B cell (primary cell): ENCODE results near the gene NTN5. TPM values are rescaled to one million over a fixed set of nuclear protein-coding genes. Genes with fewer than 3 reads are reported as not detected.
A peak's percentile ranks its signal among the peaks of the same experiment; 100 is the strongest.

Experiments used
- ATAC-seq: fragments of 200-7000 bp; cut with Tn5 transposase; one replicate; pipeline ENCODE4 v1.10.0; 2021; ENCODE audit warnings: low read depth, mild to moderate bottlenecking, moderate number of reproducible peaks, moderate library complexity
- CTCF ChIA-PET: fragments of 350-600 bp; sonication (Branson Sonifier 250); formaldehyde crosslinking; loops from one replicate; lab custom pipeline; 2021; ENCODE audit warnings: antibody characterized with exemption, inconsistent platforms; lab: Charles Lee
- POLR2A ChIA-PET: fragments of 350-600 bp; sonication (Branson Sonifier 250); formaldehyde crosslinking; loops from one replicate; lab custom pipeline; 2021; ENCODE audit warnings: antibody characterized with exemption; lab: Charles Lee
- DNase-seq: peaks from one replicate; pipeline ENCODE4 v3.0.0; 2013
- H2AFZ ChIP-seq: 2 replicates; pipeline ENCODE4 v1.6.1; 2012; ENCODE audit warnings: mild to moderate bottlenecking, low read depth, low read length; ENCODE audit not compliant: insufficient read depth, poor library complexity, severe bottlenecking
- H3K27ac ChIP-seq, 2 donors: 1 replicate in 1 of 2; 2 replicates in 1 of 2; pipeline ENCODE4 v1.5.1; 2012 to 2013; ENCODE audit warnings: low read length in 2 of 2, mild to moderate bottlenecking in 2 of 2, moderate library complexity in 1 of 2
- H3K27me3 ChIP-seq, 4 experiments: fragments of 200-600 bp in 1 of 4; sonication (generic) in 1 of 4; replicated peaks in 1 of 4; 1 replicate in 2 of 4; 2 replicates in 2 of 4; pipeline versions ENCODE4 v1.6.1 to v1.7.0; 2013 to 2016; ENCODE audit warnings: low read length in 3 of 4, mild to moderate bottlenecking in 2 of 4, mixed read lengths in 1 of 4, moderate library complexity in 1 of 4; ENCODE audit not compliant: insufficient read depth in 4 of 4, control insufficient read depth in 3 of 4; ENCODE audit errors: control extremely low read depth in 1 of 4
- H3K36me3 ChIP-seq, 2 experiments: replicated peaks in 1 of 2; 1 replicate in 1 of 2; 2 replicates in 1 of 2; pipeline versions ENCODE4 v1.6.1 to v1.7.1; 2013; ENCODE audit warnings: low read length in 1 of 2; ENCODE audit not compliant: insufficient read depth in 2 of 2, control insufficient read depth in 1 of 2; ENCODE audit errors: control extremely low read depth in 1 of 2, extremely low read depth in 1 of 2
- H3K4me1 ChIP-seq, 2 donors: fragments of 200-600 bp in 1 of 2; sonication (generic) in 1 of 2; 1 replicate in 1 of 2; 2 replicates in 1 of 2; pipeline versions ENCODE4 v1.5.1 to v1.6.1; 2013 to 2017; ENCODE audit warnings: low read length in 2 of 2; ENCODE audit not compliant: control insufficient read depth in 2 of 2, insufficient read depth in 2 of 2
- H3K4me2 ChIP-seq: replicated peaks from 2 replicates; pipeline ENCODE3; 2012; ENCODE audit warnings: mild to moderate bottlenecking, low read depth, low read length; ENCODE audit not compliant: poor library complexity, severe bottlenecking
- H3K4me3 ChIP-seq, 5 experiments: fragments of 200-600 bp in 1 of 5; sonication (generic) in 1 of 5; 1 replicate in 3 of 5; 2 replicates in 2 of 5; pipeline versions ENCODE4 v1.5.1 to v1.7.0; 2011 to 2016; ENCODE audit warnings: low read length in 4 of 5, mild to moderate bottlenecking in 4 of 5, low read depth in 2 of 5, control low read depth in 1 of 5, moderate library complexity in 1 of 5; ENCODE audit not compliant: insufficient read depth in 1 of 5; ENCODE audit errors: control extremely low read depth in 1 of 5, extremely low read depth in 1 of 5
- H3K79me2 ChIP-seq: fragments of 200-600 bp; sonication (generic); one replicate; pipeline ENCODE4 v1.6.0; 2016; ENCODE audit warnings: low read length; ENCODE audit not compliant: control insufficient read depth, insufficient read depth
- H3K9ac ChIP-seq: fragments of 200-600 bp; sonication (generic); 2 replicates; pipeline ENCODE4 v1.6.1; 2017; ENCODE audit warnings: mild to moderate bottlenecking, low read length, moderate library complexity
- H3K9me3 ChIP-seq, 3 donors: one replicate each; pipeline versions ENCODE4 v1.6.1 to v1.7.1; 2013; ENCODE audit warnings: low read length in 2 of 3; ENCODE audit not compliant: control insufficient read depth in 2 of 3, insufficient read depth in 1 of 3; ENCODE audit errors: control extremely low read depth in 1 of 3
- H4K20me1 ChIP-seq: 2 replicates; pipeline ENCODE4 v1.6.0; 2012; ENCODE audit warnings: mild to moderate bottlenecking, low read length; ENCODE audit not compliant: insufficient read depth, control insufficient read depth, poor library complexity, severe bottlenecking
- H3K27ac Mint-ChIP-seq: one replicate; pipeline ENCODE4 v1.8.0; 2021; ENCODE audit warnings: mixed read lengths
- H3K27me3 Mint-ChIP-seq: one replicate; pipeline ENCODE4 v1.8.0; 2021; ENCODE audit warnings: mixed read lengths
- H3K4me1 Mint-ChIP-seq: one replicate; pipeline ENCODE4 v1.8.0; 2021; ENCODE audit warnings: mixed read lengths
- H3K4me3 Mint-ChIP-seq: one replicate; pipeline ENCODE4 v1.8.0; 2021; ENCODE audit warnings: mixed read lengths
- H3K9me3 Mint-ChIP-seq: one replicate; pipeline ENCODE4 v1.8.0; 2022; ENCODE audit warnings: mixed read lengths; ENCODE audit not compliant: insufficient read depth
- EZH2 ChIP-seq: IDR thresholded peaks from 2 replicates; pipeline ENCODE4 v1.6.1; 2012; ENCODE audit warnings: borderline replicate concordance, low read depth, mild to moderate bottlenecking, moderate library complexity, low read length; ENCODE audit not compliant: insufficient read depth, poor library complexity, severe bottlenecking
- WGBS: methylation state at CpG from one replicate; pipeline ENCODE4 v1.1.5; 2013; ENCODE audit warnings: missing lambda C conversion rate; ENCODE audit not compliant: insufficient coverage; 5-methylcytosine and 5-hydroxymethylcytosine counted together
- intact Hi-C: fragments of 100-400 bp; cut with micrococcal nuclease; formaldehyde crosslinking; loops from one replicate; pipeline ENCODE4 v1.10.0; 2022
- polyA plus RNA-seq: library from polyadenylated mRNA; depleted of rRNA; stranded (reverse); fragments of >200 nt; gene quantifications from 2 replicates; pipeline ENCODE4 v1.2.3, GENCODE V29; 2012
- total RNA-seq, 2 donors: library from RNA; stranded (reverse); fragments of 120-200 nt in 1 of 2; gene quantifications; 1 replicate in 1 of 2; 2 replicates in 1 of 2; pipeline versions ENCODE4 v1.2.3 to v1.2.4, GENCODE V29; 2013 to 2022
- TF ChIP-seq, protein P1 (sequence below): fragments of 200-600 bp; IDR thresholded peaks from one replicate; pipeline ENCODE4 v1.8.0; 2022; ENCODE audit warnings: antibody characterized with exemption, mild to moderate bottlenecking

The NTN5 gene
- total and polyA plus RNA-seq, 2 donors (not counting 1 experiment from before 2014, with no cell fraction given) = 1.2 to 1.8 TPM

DNA sequence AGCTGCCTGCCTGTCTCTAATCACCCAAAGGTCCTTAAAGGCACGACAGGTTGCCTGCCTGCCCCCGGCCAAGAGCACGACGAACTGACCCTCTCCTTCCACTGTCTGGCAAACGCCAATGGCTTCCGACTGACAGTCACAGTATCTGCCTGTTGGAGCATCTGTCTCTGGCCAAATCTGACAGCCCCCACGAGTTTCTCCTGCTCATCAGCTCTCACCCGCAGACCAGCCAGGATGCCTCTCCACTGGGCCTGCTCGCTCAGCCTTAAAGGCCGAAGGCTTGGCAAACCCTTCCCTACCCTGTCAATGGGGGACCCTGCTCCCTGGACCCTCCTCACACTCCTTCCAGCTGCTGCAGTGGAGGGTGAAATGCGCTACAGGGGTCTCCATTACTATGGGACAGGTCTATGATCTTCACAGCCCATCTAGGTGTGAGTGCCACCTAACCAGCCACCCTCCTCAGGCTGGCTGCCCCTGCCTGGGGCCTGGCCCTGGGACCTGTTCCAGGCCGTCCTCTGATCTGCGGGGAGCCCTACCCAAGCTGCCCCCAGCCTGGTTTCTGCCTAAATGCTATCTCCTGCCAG lies 58.9 kb downstream of the NTN5 start:
- Histone ChIP-seq H3K4me3 (no peak overlapping the region), H3K4me1 (peaks cover 11 to 23% of the 10 kb centered on the region in 2 donors), H3K27ac (no peak overlapping the region), H3K4me2 (no peak overlapping the region), H3K79me2 (peaks cover 17% of the 10 kb centered on the region), H3K9ac (no peak overlapping the region), H3K27me3 (no peaks in the 10 kb centered on the region), H3K9me3 (no peaks in the 10 kb centered on the region), H2AFZ (no peak overlapping the region), H3K36me3 (peaks cover 0 to 35% of the 10 kb centered on the region in 2 experiments), H4K20me1 (peaks cover 41% of the 10 kb centered on the region)
- Mint-ChIP-seq H3K4me1 (peaks cover 31% of the 10 kb centered on the region), H3K4me3 (no peak overlapping the region), H3K27ac (peak overlapping the region; percentile 50), H3K9me3 (no peaks in the 10 kb centered on the region), H3K27me3 (no peaks in the 10 kb centered on the region)
- DNase-seq = peak; percentile 39
- WGBS = 93% methylated on average over 12 of the region's 13 CpGs
- no peak for ATAC-seq
- ChIA-PET POLR2A (interaction anchor here (0.8 to 1.0 kb wide), 2 partner anchors 24 to 30 kb away, joined by 3 to 5 read pairs; partner anchors contain the start of gene DBP), CTCF (interaction anchor here (0.5 to 1.2 kb wide), 3 partner anchors 29 to 645 kb away, joined by 3 to 4 read pairs (median 3); no protein-coding TSS in a partner anchor)
- intact Hi-C loops = no loop called here
- TF ChIP-seq EZH2 = no peak
- TF ChIP-seq, protein P1, sequence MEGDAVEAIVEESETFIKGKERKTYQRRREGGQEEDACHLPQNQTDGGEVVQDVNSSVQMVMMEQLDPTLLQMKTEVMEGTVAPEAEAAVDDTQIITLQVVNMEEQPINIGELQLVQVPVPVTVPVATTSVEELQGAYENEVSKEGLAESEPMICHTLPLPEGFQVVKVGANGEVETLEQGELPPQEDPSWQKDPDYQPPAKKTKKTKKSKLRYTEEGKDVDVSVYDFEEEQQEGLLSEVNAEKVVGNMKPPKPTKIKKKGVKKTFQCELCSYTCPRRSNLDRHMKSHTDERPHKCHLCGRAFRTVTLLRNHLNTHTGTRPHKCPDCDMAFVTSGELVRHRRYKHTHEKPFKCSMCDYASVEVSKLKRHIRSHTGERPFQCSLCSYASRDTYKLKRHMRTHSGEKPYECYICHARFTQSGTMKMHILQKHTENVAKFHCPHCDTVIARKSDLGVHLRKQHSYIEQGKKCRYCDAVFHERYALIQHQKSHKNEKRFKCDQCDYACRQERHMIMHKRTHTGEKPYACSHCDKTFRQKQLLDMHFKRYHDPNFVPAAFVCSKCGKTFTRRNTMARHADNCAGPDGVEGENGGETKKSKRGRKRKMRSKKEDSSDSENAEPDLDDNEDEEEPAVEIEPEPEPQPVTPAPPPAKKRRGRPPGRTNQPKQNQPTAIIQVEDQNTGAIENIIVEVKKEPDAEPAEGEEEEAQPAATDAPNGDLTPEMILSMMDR = no peak
